Stimulated activated CD4-positive, alpha-beta T cell treated with anti-CD3 and anti-CD28 coated beads, Interleukin-2, amount 100 ng/mL, for 48 hours (primary cell): ENCODE data around the gene MARCKSL1.
A peak's percentile ranks its signal among the peaks of the same experiment; 100 is the strongest.

ENCODE experiments used
- DNase-seq, 2 donors: peaks; one replicate each; pipeline ENCODE4 v3.0.0-alpha.2; 2020

The MARCKSL1 gene

GRCh38 chr1:32352239-32352745 lies 16.3 kb upstream of the MARCKSL1 start:
- DNase-seq: no peak

- DNase-seq: peak; percentile 83 to 84
These were observed 15.6 kb upstream of the MARCKSL1 start for GRCh38 chr1:32351399-32352238.

- peak; percentile 77 to 86 for DNase-seq
These were observed 14.9 kb upstream of the MARCKSL1 start for GRCh38 chr1:32350785-32351398.

GRCh38 chr1:32349211-32349708 lies 13.2 kb upstream of the MARCKSL1 start:
- DNase-seq: no peak

- DNase-seq: no peak
These were observed 10.6 kb upstream of the MARCKSL1 start for GRCh38 chr1:32346532-32347157.

- DNase-seq: no peak
These were observed 9.3 kb upstream of the MARCKSL1 start for GRCh38 chr1:32345289-32345827.

- no peak for DNase-seq
These were observed 6.7 kb upstream of the MARCKSL1 start for GRCh38 chr1:32342704-32343103.

- DNase-seq: no peak
These were observed 5.9 kb upstream of the MARCKSL1 start for GRCh38 chr1:32341971-32342370.

- no peak for DNase-seq
These were observed 5.2 kb upstream of the MARCKSL1 start for GRCh38 chr1:32341186-32341757.

- DNase-seq: no peak
These were observed 3.4 kb upstream of the MARCKSL1 start for GRCh38 chr1:32339363-32339978.

GRCh38 chr1:32338637-32339145 lies 2.7 kb upstream of the MARCKSL1 start:
- DNase-seq: no peak

GRCh38 chr1:32337855-32338636 lies 2.0 kb upstream of the MARCKSL1 start:
- no peak for DNase-seq

GRCh38 chr1:32336963-32337675 lies 1.1 kb upstream of the MARCKSL1 start:
- no peak for DNase-seq

- DNase-seq: no peak
These were observed 529 bp upstream of the MARCKSL1 start for GRCh38 chr1:32336591-32336932.

GRCh38 chr1:32335535-32335789 lies 571 bp downstream of the MARCKSL1 start:
- no peak for DNase-seq

GRCh38 chr1:32334864-32335534 lies 1.0 kb downstream of the MARCKSL1 start:
- peak; percentile 44 to 56 for DNase-seq

- no peak for DNase-seq
These were observed 1.7 kb downstream of the MARCKSL1 start for GRCh38 chr1:32334274-32334861.

GRCh38 chr1:32333251-32333963 lies 2.6 kb downstream of the MARCKSL1 start:
- no peak for DNase-seq
